Heart right ventricle (tissue), 16 donors: ENCODE results near the gene OR10A3. TPM values are rescaled to one million over a fixed set of nuclear protein-coding genes. Genes with fewer than 3 reads are reported as not detected.

Experiments
- ATAC-seq, 8 donors: fragments of 200-7000 bp; cut with Tn5 transposase; one replicate each; pipeline ENCODE4 v1.9.1; 2020; ENCODE audit warnings: mild to moderate bottlenecking in 8 of 8, moderate library complexity in 8 of 8, moderate number of reproducible peaks in 1 of 8
- DNase-seq, 2 donors: peaks; one replicate each; pipeline ENCODE4 v3.0.0-alpha.2; 2020
- H3K27ac ChIP-seq, 10 donors: fragments of 200-600 bp; sonication (generic) in 2 of 10; one replicate each; pipeline versions ENCODE4 v1.5.0 to v1.8.0; 2020 to 2022; ENCODE audit warnings: mild to moderate bottlenecking in 3 of 10
- H3K27me3 ChIP-seq, 7 donors: fragments of 200-600 bp; one replicate each; pipeline ENCODE4 v1.8.0; 2021 to 2022; ENCODE audit warnings: mild to moderate bottlenecking in 2 of 7
- H3K36me3 ChIP-seq, 9 donors: fragments of 200-600 bp; sonication (generic) in 1 of 9; one replicate each; pipeline versions ENCODE4 v1.5.0 to v1.8.0; 2020 to 2022; ENCODE audit warnings: mild to moderate bottlenecking in 2 of 9
- H3K4me1 ChIP-seq, 9 donors: fragments of 200-600 bp; sonication (generic) in 1 of 9; one replicate each; pipeline versions ENCODE4 v1.5.0 to v1.8.0; 2020 to 2022; ENCODE audit warnings: mild to moderate bottlenecking in 4 of 9
- H3K4me3 ChIP-seq, 10 donors: fragments of 200-600 bp; sonication (generic) in 2 of 10; one replicate each; pipeline versions ENCODE4 v1.5.0 to v1.8.0; 2020 to 2022; ENCODE audit warnings: mild to moderate bottlenecking in 7 of 10, moderate library complexity in 2 of 10
- H3K9me3 ChIP-seq, 11 donors: fragments of 200-600 bp in 10 of 11; sonication (generic) in 2 of 11; one replicate each; pipeline versions ENCODE4 v1.5.0 to v1.8.0; 2013 to 2022; ENCODE audit warnings: mild to moderate bottlenecking in 2 of 11, control low read depth in 1 of 11, moderate library complexity in 1 of 11
- CTCF ChIP-seq, 9 donors: fragments of 200-600 bp; sonication (generic) in 2 of 9; IDR thresholded peaks; one replicate each; pipeline versions ENCODE4 v1.5.0 to v1.8.0; 2021 to 2022; ENCODE audit warnings: antibody characterized with exemption in 9 of 9, mild to moderate bottlenecking in 5 of 9, moderate library complexity in 1 of 9
- WGBS, 2 donors: extraction: QIAGEN DNeasy Blood & Tissue Kit; methylation state at CpG; one replicate each; pipeline ENCODE4 v1.1.7; 2013; ENCODE audit warnings: inconsistent platforms in 1 of 2; 5-methylcytosine and 5-hydroxymethylcytosine counted together
- intact Hi-C, 10 donors: fragments of 100-400 bp; cut with DNase I; formaldehyde crosslinking; loops; one replicate each; pipeline versions ENCODE4 v1.11.1 to v1.14.2; 2022
- polyA plus RNA-seq, 2 donors: library from polyadenylated mRNA; stranded (reverse); fragments of 200-250 nt; gene quantifications; one replicate each; pipeline ENCODE4 v1.2.3, GENCODE V29; 2013
- total RNA-seq, 10 donors: library from RNA; stranded (reverse); fragmentation: NEBNext Ultra II Directional in 3 of 10; extraction: Animal tissue kit (Norgen Biotek cat#: 25700) in 3 of 10; gene quantifications; one replicate each; pipeline versions ENCODE4 v1.2.1 to v1.2.4, GENCODE V29; 2021 to 2023
- donor health status: Arrhythmogenic right ventricular cardiomyopathy.
- donor health status: ischemic (EF 13 %, LVEDD 7.1; RV severe dilation, severe dysfunction).
- donor health status: healthy with polysubstance abuse.
- donor health status: DM: no; HTN: yes; CAD: no.
- donor health status: DM: no; HTN: no; CAD: no.
- donor health status: ischemic (EF 25% LVEDD 6.9; RV normal size, moderate dysfunction).
- donor health status: ischemic (EF 25% LVEDD 5.7; RV mildly dilated, moderate dysfunction).
- donor health status: healthy.
- donor health status: DM: yes; HTN: yes; CAD: no.
- donor health status: Ischemic cardiomyopathy.
- donor health status: ischemic (EF 35%, LVEDD 5.7; RV mildly dilated, moderate dysfunction).
- donor health status: nonischemic (EF 11% LVEDD 7.7; RV severe dilation, severe dysfunction).
- donor health status: DM: yes; HTN: yes; CAD: no.
- donor health status: PGD.
- donor health status: ischemic (EF 29% LVEDD 5.4; RV normal size, mild dysfunction).
- donor health status: nonischemic (EF 23%, LVEDD 6.1; RV moderate dilation, normal function).

OR10A3 gene
- total and polyA plus RNA-seq, 12 donors = not detected

DNA sequence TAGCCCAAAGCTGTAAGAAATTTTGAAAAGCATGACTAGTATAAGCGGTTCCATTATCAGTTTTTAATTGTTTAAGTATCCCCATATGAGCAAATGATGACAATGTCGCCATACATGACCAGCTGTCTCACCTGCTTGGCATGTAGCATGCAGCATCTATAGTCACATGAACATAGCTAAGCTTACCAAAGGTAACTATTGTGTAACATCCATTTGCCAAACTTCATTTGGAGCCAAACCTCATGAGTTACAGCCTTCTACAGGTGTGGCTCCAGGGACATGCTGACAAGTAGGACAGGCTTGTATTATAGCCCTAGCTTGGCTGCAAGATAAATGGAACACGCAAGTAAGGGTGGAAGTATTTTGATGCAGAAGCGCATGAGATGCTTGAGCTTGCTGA lies 40.8 kb downstream of the OR10A3 start:
- Histone ChIP-seq H3K36me3 (no peaks in the 10 kb centered on the region), H3K4me3 (no peak overlapping the region), H3K9me3 (peaks cover 0 to 7% (median 0%) of the 10 kb centered on the region in 11 donors), H3K27ac (no peak overlapping the region), H3K4me1 (no peaks in the 10 kb centered on the region), H3K27me3 (peaks cover 0 to 5% (median 0%) of the 10 kb centered on the region in 7 donors)
- DNase-seq = no peak
- no peak for TF ChIP-seq CTCF (IDR thresholded peaks at IDR 0.05)
- intact Hi-C loops = no loop called here
- no peak for ATAC-seq
- WGBS, 2 donors = 82 to 84% methylated on average over 4 of the region's 4 CpGs

DNA sequence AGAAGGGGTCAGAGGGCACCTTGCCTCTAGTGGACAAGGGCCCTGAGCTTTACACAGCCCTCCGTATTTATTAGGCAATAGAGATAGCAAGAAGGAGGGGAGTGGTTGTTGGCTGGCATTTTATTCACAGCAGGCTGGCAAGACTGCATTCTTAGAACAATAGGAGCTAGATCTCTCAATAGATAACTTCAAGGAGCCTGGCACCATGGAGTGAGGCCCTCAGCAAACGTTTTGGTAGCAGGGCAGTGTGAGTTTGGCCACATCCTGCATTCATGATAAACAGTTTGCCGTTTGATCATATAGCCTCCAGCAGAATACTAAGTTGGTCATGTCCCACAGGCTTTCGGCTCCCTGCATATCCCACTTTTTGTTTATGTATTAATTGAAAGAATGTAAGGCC lies 42.1 kb downstream of the OR10A3 start:
- ATAC-seq (no peak), DNase-seq (no peak)
- no peak for TF ChIP-seq CTCF (IDR thresholded peaks at IDR 0.05)
- H3K9me3 ChIP-seq = peaks cover 0 to 7% (median 0%) of the 10 kb centered on the region in 11 donors
- H3K4me3 ChIP-seq = no peak overlapping the region
- intact Hi-C loops = loop anchor here in 5 of 10 donors (10.0 kb wide), 3 partner anchors 85 to 205 kb away; partner anchors contain the start of gene EIF3F (in 1 of the 5)
- peaks cover 0 to 5% (median 0%) of the 10 kb centered on the region in 7 donors for H3K27me3 ChIP-seq
- 59 to 61% methylated on average over 4 of the region's 4 CpGs for WGBS, 2 donors
- no peaks in the 10 kb centered on the region for H3K36me3 ChIP-seq
- H3K27ac ChIP-seq = no peak overlapping the region
- H3K4me1 ChIP-seq = no peaks in the 10 kb centered on the region

GRCh38 chr11:7898666-7899283 lies 42.7 kb downstream of the OR10A3 start:
- intact Hi-C loops = loop anchor here in 5 of 10 donors (10.0 kb wide), 3 partner anchors 86 to 206 kb away; partner anchors contain the start of gene EIF3F (in 1 of the 5)

More at GRCh38 chr11:7898666-7899283, 42.7 kb downstream of the OR10A3 start:
- ATAC-seq (no peak), DNase-seq (no peak)
- H3K4me3 ChIP-seq = no peak overlapping the region
- no peak for TF ChIP-seq CTCF (IDR thresholded peaks at IDR 0.05)
- H3K27ac ChIP-seq = no peak overlapping the region
- H3K4me1 ChIP-seq = no peaks in the 10 kb centered on the region
- H3K36me3 ChIP-seq = no peaks in the 10 kb centered on the region
- peaks cover 0 to 5% (median 0%) of the 10 kb centered on the region in 7 donors for H3K27me3 ChIP-seq
- WGBS, 2 donors = 49 to 62% methylated on average over 5 of the region's 5 CpGs
- H3K9me3 ChIP-seq = peaks cover 0 to 7% (median 0%) of the 10 kb centered on the region in 11 donors
